ENCODE data around the gene TMIE.

- TF ChIP-seq ZNF660 (CRISPR knock-in tag; IDR thresholded peaks at IDR 0.05; ENCODE audit: borderline replicate concordance, low read depth) = no peak
- no peak for TF ChIP-seq TAF1 (CRISPR knock-in tag; IDR thresholded peaks at IDR 0.05)
- no peak for TF ChIP-seq CTCF (CRISPR knock-in tag; IDR thresholded peaks at IDR 0.05)
- TF ChIP-seq FOXK2 (IDR thresholded peaks at IDR 0.05) = no peak
- TF ChIP-seq SIX1 (CRISPR knock-in tag; IDR thresholded peaks at IDR 0.05; ENCODE audit: borderline replicate concordance) = no peak
- no peak for TF ChIP-seq POLR2A (IDR thresholded peaks at IDR 0.05; ENCODE audit: insufficient read depth in 1 of 2, low read depth in 2 of 2, low read length in 2 of 2)
- TF ChIP-seq TP53 (CRISPR knock-in tag; conservative IDR thresholded peaks at IDR 0.05) = no peak
- no peak for TF ChIP-seq UBTF (CRISPR knock-in tag; IDR thresholded peaks at IDR 0.05)
- TF ChIP-seq ZNF75D (CRISPR knock-in tag; IDR thresholded peaks at IDR 0.05; ENCODE audit: borderline replicate concordance) = no peak
Measured at GRCh38 chr3:46670000-46670890, 30.9 kb upstream of the TMIE start.
